GM11168 (cell line): Measurements from ENCODE around the gene B4GALNT1.

Source experiments
- in situ Hi-C: fragments of 300-500 bp; cut with MboI; formaldehyde crosslinking; loops from one replicate; pipeline ENCODE4 v1.12.0; 2022; ENCODE audit warnings: low sequenced_read_pairs; ENCODE audit not compliant: unreplicated experiment

Gene B4GALNT1

GRCh38 chr12:57590864-57591781, 41.9 kb downstream of the B4GALNT1 start, which contains the start of gene PIP4K2C:
PIP4K2C (plus strand) TSS chr12:57591192; CDS start chr12:57591290, 98 bp downstream.
- in situ Hi-C loops = no loop called here

GRCh38 chr12:57590479-57590863, 42.5 kb downstream of the B4GALNT1 start:
- in situ Hi-C loops = no loop called here

- in situ Hi-C loops = loop anchor here (5.0 kb wide), 1 partner anchor 33 kb away; no protein-coding TSS in a partner anchor
Measured at GRCh38 chr12:57588951-57589610, 43.9 kb downstream of the B4GALNT1 start.

GRCh38 chr12:57586832-57587429, 46.1 kb downstream of the B4GALNT1 start:
- in situ Hi-C loops = loop anchor here (5.0 kb wide), 1 partner anchor 35 kb away; no protein-coding TSS in a partner anchor

DNA sequence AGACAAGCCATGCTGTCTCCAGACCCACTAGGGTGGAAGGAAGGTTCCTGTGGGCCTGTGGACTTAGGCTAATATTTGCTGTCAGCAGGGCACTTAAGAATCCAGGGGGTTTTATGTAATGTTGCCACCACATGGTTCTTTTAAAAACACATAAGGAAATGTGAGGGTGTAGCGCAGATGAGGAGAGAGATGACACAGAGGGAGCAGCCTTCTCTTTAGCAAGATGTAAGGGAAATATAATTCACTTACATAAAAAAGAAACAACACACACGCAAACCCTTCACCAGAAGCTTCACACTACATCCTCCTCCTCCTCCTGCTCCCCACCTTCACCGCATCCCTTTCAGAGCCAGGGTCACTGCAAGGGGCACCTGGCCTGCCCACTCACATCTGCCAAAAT, 46.9 kb downstream of the B4GALNT1 start:
- in situ Hi-C loops = loop anchor here (5.0 kb wide), 1 partner anchor 36 kb away; no protein-coding TSS in a partner anchor

DNA sequence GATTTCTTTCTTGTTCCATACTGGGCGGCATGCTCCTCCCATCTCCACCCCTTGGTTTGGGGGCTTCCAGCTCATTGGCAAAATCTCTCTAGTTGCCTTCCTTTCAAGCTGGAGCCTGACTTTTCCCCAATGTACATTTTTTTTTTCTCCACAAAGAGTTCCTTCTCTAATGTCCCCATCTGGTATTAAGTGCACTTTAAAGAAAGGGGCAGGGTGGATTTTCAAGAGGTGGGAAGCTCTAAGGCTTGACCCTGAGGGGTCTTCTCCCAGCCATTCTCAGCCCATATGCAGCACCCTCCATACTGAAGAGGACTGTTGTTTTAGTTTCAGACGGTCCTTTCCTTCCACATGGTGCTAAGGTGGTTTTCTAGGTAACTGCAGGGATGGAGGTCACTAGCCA, 47.8 kb downstream of the B4GALNT1 start:
- in situ Hi-C loops = loop anchor here (5.0 kb wide), 1 partner anchor 37 kb away; no protein-coding TSS in a partner anchor

DNA sequence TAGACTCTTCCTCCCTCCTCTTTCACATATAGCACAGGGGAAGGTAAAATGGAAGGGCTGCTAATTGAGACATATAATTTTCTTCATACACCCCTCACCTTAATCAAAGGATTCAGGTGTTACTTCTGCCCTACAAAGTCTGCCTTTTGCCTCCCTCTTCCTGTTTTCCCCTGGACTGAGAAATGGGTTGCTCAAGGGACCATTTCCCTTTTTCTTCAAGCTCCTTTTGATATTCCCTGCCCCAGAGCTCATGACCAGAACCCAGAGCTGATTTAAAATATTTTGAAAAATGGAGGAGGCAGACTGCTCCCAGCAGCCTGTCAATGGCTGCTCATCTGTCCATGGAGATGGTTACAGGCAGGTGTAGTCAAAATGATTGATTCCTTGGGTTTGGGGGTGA, 48.3 kb downstream of the B4GALNT1 start:
- in situ Hi-C loops = loop anchor here (5.0 kb wide), 1 partner anchor 38 kb away; no protein-coding TSS in a partner anchor

DNA sequence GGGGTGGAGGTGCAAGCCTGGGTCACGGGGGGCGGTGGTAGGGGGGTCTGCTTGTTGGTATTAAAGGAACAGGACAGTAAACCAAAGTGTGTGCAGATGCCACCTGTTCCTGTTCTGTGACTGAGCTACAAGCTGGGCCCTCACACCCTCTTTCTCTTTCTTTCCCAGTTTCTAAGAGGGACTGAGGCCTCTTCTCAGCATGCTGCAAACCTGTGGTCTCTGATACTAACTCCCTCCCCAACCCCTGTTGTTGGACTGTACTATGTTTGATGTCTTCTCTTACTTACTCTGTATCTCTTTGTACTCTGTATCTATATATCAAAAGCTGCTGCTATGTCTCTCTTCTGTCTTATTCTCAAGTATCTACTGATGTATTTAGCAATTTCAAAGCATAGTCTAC, 49.0 kb downstream of the B4GALNT1 start:
- in situ Hi-C loops = no loop called here

DNA sequence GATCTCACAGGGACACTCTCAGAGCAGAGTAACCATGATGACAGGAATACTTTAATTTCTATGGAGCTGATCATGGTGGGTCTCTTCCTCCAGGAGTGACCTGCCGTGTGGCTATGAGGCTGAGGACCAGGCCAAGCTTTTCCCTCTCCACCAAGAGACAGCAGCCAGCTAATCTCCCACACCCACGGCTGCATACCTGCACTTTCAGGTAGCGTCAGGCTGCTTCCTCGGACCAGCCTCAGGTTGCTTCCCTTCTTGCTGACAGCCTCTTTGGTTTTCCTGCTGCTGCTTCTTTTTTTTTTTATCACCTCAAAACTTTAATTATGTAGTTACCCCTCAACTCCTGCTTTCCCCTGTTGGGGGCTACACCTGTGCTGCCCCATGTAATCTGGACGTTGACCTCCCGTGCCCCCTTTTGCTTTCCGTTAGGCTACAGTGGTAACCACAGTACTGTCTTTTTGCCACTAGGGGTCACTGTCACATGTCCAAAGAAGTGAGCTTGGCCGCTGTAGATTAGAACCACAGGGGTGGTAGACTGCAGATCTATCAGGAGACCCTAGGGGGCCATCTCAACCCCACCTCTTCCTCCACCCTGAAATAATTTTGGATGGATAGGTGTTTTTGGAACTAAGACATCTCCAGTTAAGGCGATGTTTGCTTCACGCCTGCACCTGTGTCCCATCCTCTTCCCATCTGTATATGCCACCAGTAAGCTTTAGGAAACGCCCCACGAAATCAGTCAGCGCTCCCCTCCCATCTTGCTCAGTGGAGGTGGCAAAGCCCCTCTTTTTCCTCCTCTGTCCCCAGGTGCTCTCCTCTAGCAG, 49.8 kb downstream of the B4GALNT1 start:
- in situ Hi-C loops = no loop called here

- in situ Hi-C loops = no loop called here
Measured at GRCh38 chr12:57582440-57582839, 50.6 kb downstream of the B4GALNT1 start.

DNA sequence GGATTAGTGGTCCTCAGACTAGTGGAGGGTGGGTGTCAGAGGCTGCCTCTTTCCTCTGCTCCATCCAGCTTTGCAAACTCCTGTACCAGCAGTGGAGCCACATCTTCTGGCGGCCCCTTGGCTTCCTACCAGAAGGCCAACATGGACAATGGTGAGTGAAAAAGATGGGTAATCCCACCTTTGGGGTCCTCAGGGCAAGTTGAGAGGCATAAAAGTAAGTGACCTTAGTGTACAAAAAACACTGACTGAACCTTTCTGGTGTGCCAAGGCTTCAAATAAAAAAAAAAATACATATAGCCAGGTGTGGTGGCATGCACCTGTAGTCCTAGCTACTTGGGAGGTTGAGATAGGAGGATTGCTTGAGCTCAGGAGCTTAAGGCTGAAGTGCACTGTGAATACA, 51.2 kb downstream of the B4GALNT1 start:
- in situ Hi-C loops = no loop called here

DNA sequence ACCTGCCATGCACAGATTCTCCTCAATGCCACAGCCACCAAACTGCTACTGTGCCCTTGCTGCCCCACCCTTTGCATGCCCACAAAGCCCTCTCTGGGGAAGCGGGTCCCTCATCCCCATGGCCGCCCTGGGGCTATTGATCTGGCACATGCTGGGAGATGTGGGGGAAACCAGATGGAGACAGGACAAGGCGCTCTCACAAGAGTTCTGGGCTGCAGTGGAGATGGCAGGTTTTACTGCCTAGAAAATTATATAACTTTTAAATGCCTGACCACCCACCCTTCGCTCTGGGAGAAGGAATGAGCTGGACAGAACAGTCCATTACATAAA, 52.6 kb downstream of the B4GALNT1 start:
- in situ Hi-C loops = no loop called here

DNA sequence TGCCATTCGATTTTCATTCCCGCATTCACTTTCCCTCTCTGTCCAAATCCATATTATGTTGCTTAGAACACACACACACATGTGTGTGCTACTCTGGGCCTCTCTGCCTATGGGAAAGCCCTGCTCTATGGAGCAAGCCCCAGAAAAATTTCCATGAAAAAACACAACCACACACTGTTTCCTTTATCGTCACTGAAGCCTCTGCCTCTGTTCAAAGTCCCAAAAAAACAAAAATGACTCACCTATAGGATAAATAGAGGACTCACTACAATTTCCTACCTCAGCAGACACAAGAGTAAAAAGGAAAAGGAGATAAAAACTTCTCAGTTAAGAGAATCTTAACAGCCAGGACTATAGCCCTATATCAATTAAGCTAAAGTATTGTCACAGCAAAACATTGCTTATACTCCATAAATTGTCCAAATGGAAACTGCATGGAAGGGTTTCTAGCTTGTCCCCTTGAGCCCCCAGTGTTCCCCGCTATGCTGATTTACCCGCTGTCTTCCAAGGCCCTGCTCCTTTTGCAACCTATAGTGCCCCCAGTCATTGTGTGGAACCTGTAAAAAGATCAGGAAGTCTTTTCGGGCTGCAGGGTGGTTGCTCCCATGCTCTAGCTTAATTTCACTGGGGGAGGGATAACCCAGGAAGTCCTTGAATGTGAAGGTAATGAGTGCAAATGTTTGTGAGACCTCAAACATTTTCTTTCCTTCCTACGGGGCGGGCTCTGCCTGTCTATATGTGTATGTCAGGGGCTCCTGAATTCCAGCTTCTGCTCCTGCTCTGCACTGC, 53.1 kb downstream of the B4GALNT1 start:
- in situ Hi-C loops = no loop called here

DNA sequence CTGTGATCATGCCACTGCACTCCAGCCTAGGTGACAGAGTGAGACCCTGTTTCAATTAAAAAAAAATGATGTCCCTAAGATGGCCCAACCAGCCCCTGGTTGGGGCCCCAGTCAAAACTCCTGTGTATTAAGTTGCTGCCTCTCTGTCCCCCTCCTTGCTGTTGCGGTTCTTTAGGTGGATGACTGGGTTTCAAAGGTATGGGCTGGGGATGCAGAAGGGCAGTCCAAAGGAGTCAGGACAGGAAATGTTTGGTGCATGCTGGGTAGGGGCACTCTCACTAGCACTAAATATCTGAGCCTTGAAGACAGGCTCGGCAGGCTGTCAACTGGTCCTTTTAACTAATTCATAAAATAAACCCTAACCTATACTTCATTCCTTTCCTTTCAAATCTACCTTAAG, 54.0 kb downstream of the B4GALNT1 start:
- in situ Hi-C loops = no loop called here

GRCh38 chr12:57577981-57578758, 54.8 kb downstream of the B4GALNT1 start:
- in situ Hi-C loops = no loop called here

GRCh38 chr12:57576613-57577160, 56.3 kb downstream of the B4GALNT1 start:
- in situ Hi-C loops = no loop called here
